ENCODE results near the gene C1QTNF1.

- TF ChIP-seq CTCF (IDR thresholded peaks at IDR 0.05) = no peak
- TF ChIP-seq POLR2A (IDR thresholded peaks at IDR 0.05) = no peak
Observed at GRCh38 chr17:79039886-79040285, 15.9 kb downstream of the C1QTNF1 start.

Data from Peyer's patch (tissue), 4 donors.